Mesenchymal stem cell (in vitro differentiated cells and primary cell): ENCODE data around the gene ZHX3.
A peak's percentile ranks its signal among the peaks of the same experiment; 100 is the strongest.

ENCODE experiments used
- DNase-seq: peaks from one replicate; pipeline ENCODE4 v3.0.0-alpha.2; 2013
- H2AFZ ChIP-seq: one replicate; pipeline ENCODE4 v1.6.1; 2013; ENCODE audit warnings: low read depth, mild to moderate bottlenecking, control low read depth, inconsistent platforms, low read length, moderate library complexity
- H2AK5ac ChIP-seq: 2 replicates; pipeline ENCODE4 v1.6.1; 2013; ENCODE audit warnings: low read length, moderate library complexity, mild to moderate bottlenecking, inconsistent platforms; ENCODE audit not compliant: severe bottlenecking
- H2BK120ac ChIP-seq: one replicate; pipeline ENCODE4 v1.6.1; 2013; ENCODE audit warnings: low read depth, mild to moderate bottlenecking, inconsistent platforms, low read length, moderate library complexity
- H2BK12ac ChIP-seq, 2 experiments: one replicate each; pipeline ENCODE4 v1.6.1; 2013; ENCODE audit warnings: inconsistent platforms in 2 of 2, low read length in 2 of 2, mild to moderate bottlenecking in 2 of 2, moderate library complexity in 2 of 2, control low read depth in 1 of 2
- H2BK15ac ChIP-seq: one replicate; pipeline ENCODE4 v1.6.1; 2013; ENCODE audit warnings: mild to moderate bottlenecking, low read depth, inconsistent platforms; ENCODE audit not compliant: poor library complexity, severe bottlenecking
- H2BK5ac ChIP-seq: 2 replicates; pipeline ENCODE4 v1.6.1; 2013; ENCODE audit warnings: low read depth, mild to moderate bottlenecking, low read length, control low read depth, inconsistent platforms; ENCODE audit not compliant: poor library complexity, severe bottlenecking
- H3K14ac ChIP-seq, 2 experiments: one replicate each; pipeline ENCODE4 v1.6.1; 2013; ENCODE audit warnings: inconsistent platforms in 2 of 2, low read length in 2 of 2, control low read depth in 1 of 2, mild to moderate bottlenecking in 1 of 2, moderate library complexity in 1 of 2
- H3K18ac ChIP-seq, 2 experiments: one replicate each; pipeline ENCODE4 v1.6.1; 2013; ENCODE audit warnings: inconsistent platforms in 2 of 2, low read length in 2 of 2, control low read depth in 1 of 2, low read depth in 1 of 2, mild to moderate bottlenecking in 1 of 2
- H3K23ac ChIP-seq, 2 experiments: one replicate each; pipeline ENCODE4 v1.6.1; 2013; ENCODE audit warnings: inconsistent platforms in 2 of 2, low read length in 2 of 2, mild to moderate bottlenecking in 2 of 2, moderate library complexity in 2 of 2, control low read depth in 1 of 2
- H3K27ac ChIP-seq: 2 replicates; pipeline ENCODE4 v1.5.1; 2013; ENCODE audit warnings: mild to moderate bottlenecking, moderate library complexity, low read length, control low read depth, inconsistent platforms; ENCODE audit not compliant: poor library complexity, severe bottlenecking
- H3K27me3 ChIP-seq, 2 experiments: 2 replicates each; pipeline versions ENCODE4 v1.6.1 to v1.7.0; 2013; ENCODE audit warnings: low read length in 2 of 2, mild to moderate bottlenecking in 2 of 2, moderate library complexity in 2 of 2, control low read depth in 1 of 2, inconsistent platforms in 1 of 2; ENCODE audit not compliant: control insufficient read depth in 1 of 2, insufficient read depth in 1 of 2
- H3K36me3 ChIP-seq, 2 experiments: 2 replicates each; pipeline versions ENCODE4 v1.6.1 to v1.7.0; 2013; ENCODE audit warnings: low read length in 2 of 2, control low read depth in 1 of 2, inconsistent platforms in 1 of 2, low read depth in 1 of 2, mild to moderate bottlenecking in 1 of 2; ENCODE audit not compliant: insufficient read depth in 2 of 2, control insufficient read depth in 1 of 2
- H3K4ac ChIP-seq, 2 experiments: one replicate each; pipeline ENCODE4 v1.6.1; 2013; ENCODE audit warnings: inconsistent platforms in 2 of 2, low read length in 2 of 2, mild to moderate bottlenecking in 2 of 2, moderate library complexity in 2 of 2, control low read depth in 1 of 2, low read depth in 1 of 2
- H3K4me1 ChIP-seq: 2 replicates; pipeline ENCODE4 v1.6.1; 2013; ENCODE audit warnings: low read depth, low read length, control low read depth; ENCODE audit not compliant: control insufficient read depth, insufficient read depth
- H3K4me2 ChIP-seq: 2 replicates; pipeline ENCODE4 v1.6.1; 2013; ENCODE audit warnings: low read length, mild to moderate bottlenecking, inconsistent platforms; ENCODE audit not compliant: poor library complexity, severe bottlenecking
- H3K4me3 ChIP-seq, 2 experiments: 2 replicates each; pipeline versions ENCODE4 v1.5.1 to v1.7.0; 2013; ENCODE audit warnings: low read length in 2 of 2, mild to moderate bottlenecking in 2 of 2, control low read depth in 1 of 2, low read depth in 1 of 2; ENCODE audit not compliant: insufficient read depth in 1 of 2
- H3K79me1 ChIP-seq: replicated peaks from 2 replicates; pipeline ENCODE4 v1.6.1; 2013; ENCODE audit warnings: mild to moderate bottlenecking, control low read depth, low read length, inconsistent platforms; ENCODE audit not compliant: poor library complexity, severe bottlenecking
- H3K9ac ChIP-seq: 2 replicates; pipeline ENCODE4 v1.7.0; 2013; ENCODE audit warnings: mild to moderate bottlenecking, low read length, moderate library complexity
- H3K9me3 ChIP-seq: 2 replicates; pipeline ENCODE4 v1.7.0; 2013; ENCODE audit warnings: mild to moderate bottlenecking, low read length; ENCODE audit not compliant: control insufficient read depth
- H4K8ac ChIP-seq: one replicate; pipeline ENCODE4 v1.6.1; 2013; ENCODE audit warnings: inconsistent platforms, mild to moderate bottlenecking, low read length, moderate library complexity
- H4K91ac ChIP-seq: one replicate; pipeline ENCODE4 v1.6.1; 2013; ENCODE audit warnings: mild to moderate bottlenecking, low read length, inconsistent platforms
- WGBS: methylation state at CpG from one replicate; pipeline ENCODE4 v1.1.7; 2013; ENCODE audit warnings: mixed read lengths; 5-methylcytosine and 5-hydroxymethylcytosine counted together

Gene ZHX3

GRCh38 chr20:41214666-41215065 lies 102.9 kb downstream of the ZHX3 start:
- no peak overlapping the region for H3K27ac ChIP-seq
- no peak overlapping the region for H4K8ac ChIP-seq
- no peak overlapping the region for H4K91ac ChIP-seq
- no peak overlapping the region for H3K4me3 ChIP-seq
- DNase-seq: no peak
- H2BK5ac ChIP-seq: no peak overlapping the region
- H3K79me1 ChIP-seq: peaks cover 14% of the 10 kb centered on the region
- H3K36me3 ChIP-seq: peaks cover 0 to 3% of the 10 kb centered on the region in 2 experiments
- no peak overlapping the region for H3K18ac ChIP-seq
- no peaks in the 10 kb centered on the region for H3K27me3 ChIP-seq
- H3K4me2 ChIP-seq: no peak overlapping the region
- no peak overlapping the region for H3K14ac ChIP-seq
- H2AFZ ChIP-seq: no peak overlapping the region
- no peaks in the 10 kb centered on the region for H3K9me3 ChIP-seq
- H2BK12ac ChIP-seq: no peak overlapping the region
- no peak overlapping the region for H3K9ac ChIP-seq
- H3K4ac ChIP-seq: no peak overlapping the region
- H2AK5ac ChIP-seq: no peak overlapping the region
- no peak overlapping the region for H3K23ac ChIP-seq
- no peak overlapping the region for H2BK15ac ChIP-seq
- 100% methylated on average over 3 of the region's 3 CpGs for WGBS
- peaks cover 4% of the 10 kb centered on the region for H3K4me1 ChIP-seq
- H2BK120ac ChIP-seq: no peak overlapping the region

- H2AFZ ChIP-seq: no peak overlapping the region
- H3K9me3 ChIP-seq: no peaks in the 10 kb centered on the region
- H2AK5ac ChIP-seq: no peak overlapping the region
- H3K18ac ChIP-seq: no peak overlapping the region
- no peak overlapping the region for H4K91ac ChIP-seq
- H3K4me3 ChIP-seq: no peak overlapping the region
- H2BK12ac ChIP-seq: no peak overlapping the region
- no peak overlapping the region for H3K14ac ChIP-seq
- no peaks in the 10 kb centered on the region for H3K27me3 ChIP-seq
- no peak overlapping the region for H3K23ac ChIP-seq
- 98% methylated on average over 3 of the region's 3 CpGs for WGBS
- H3K36me3 ChIP-seq: no peaks in the 10 kb centered on the region
- H3K4me2 ChIP-seq: no peak overlapping the region
- H3K27ac ChIP-seq: no peak overlapping the region
- H2BK15ac ChIP-seq: no peak overlapping the region
- H2BK5ac ChIP-seq: no peak overlapping the region
- no peak overlapping the region for H3K9ac ChIP-seq
- DNase-seq: no peak
- H2BK120ac ChIP-seq: no peak overlapping the region
- H3K4ac ChIP-seq: no peak overlapping the region
- H4K8ac ChIP-seq: no peak overlapping the region
- peaks cover 14% of the 10 kb centered on the region for H3K79me1 ChIP-seq
- peaks cover 4% of the 10 kb centered on the region for H3K4me1 ChIP-seq
These were observed 103.3 kb downstream of the ZHX3 start for GRCh38 chr20:41214202-41214601.

- no peak overlapping the region for H3K4me2 ChIP-seq
- no peak overlapping the region for H3K4ac ChIP-seq
- no peak overlapping the region for H2BK12ac ChIP-seq
- peaks cover 14% of the 10 kb centered on the region for H3K79me1 ChIP-seq
- H2AFZ ChIP-seq: no peak overlapping the region
- no peak overlapping the region for H3K18ac ChIP-seq
- peaks cover 4% of the 10 kb centered on the region for H3K4me1 ChIP-seq
- H3K14ac ChIP-seq: no peak overlapping the region
- H3K36me3 ChIP-seq: no peaks in the 10 kb centered on the region
- H3K23ac ChIP-seq: no peak overlapping the region
- no peak overlapping the region for H2AK5ac ChIP-seq
- H3K9ac ChIP-seq: no peak overlapping the region
- no CpG with 5 or more reads among the region's 1 CpG for WGBS
- no peaks in the 10 kb centered on the region for H3K9me3 ChIP-seq
- no peaks in the 10 kb centered on the region for H3K27me3 ChIP-seq
- peak overlapping the region; percentile 26 for H3K27ac ChIP-seq
- no peak overlapping the region for H4K91ac ChIP-seq
- H2BK120ac ChIP-seq: no peak overlapping the region
- no peak overlapping the region for H2BK15ac ChIP-seq
- DNase-seq: peak; percentile 28
- H3K4me3 ChIP-seq: no peak overlapping the region
- no peak overlapping the region for H2BK5ac ChIP-seq
- H4K8ac ChIP-seq: no peak overlapping the region
These were observed 104.2 kb downstream of the ZHX3 start for GRCh38 chr20:41213150-41213820.

- no peak overlapping the region for H2BK15ac ChIP-seq
- H3K4me1 ChIP-seq: no peaks in the 10 kb centered on the region
- no peak overlapping the region for H3K4ac ChIP-seq
- H2AFZ ChIP-seq: no peak overlapping the region
- 98% methylated on average over 11 of the region's 11 CpGs for WGBS
- no peak overlapping the region for H2BK120ac ChIP-seq
- H4K8ac ChIP-seq: no peak overlapping the region
- no peak overlapping the region for H3K9ac ChIP-seq
- no peak overlapping the region for H3K27ac ChIP-seq
- DNase-seq: no peak
- H3K4me2 ChIP-seq: no peak overlapping the region
- H3K36me3 ChIP-seq: peaks cover 37 to 46% of the 10 kb centered on the region in 2 experiments
- H2AK5ac ChIP-seq: no peak overlapping the region
- no peak overlapping the region for H4K91ac ChIP-seq
- H2BK12ac ChIP-seq: no peak overlapping the region
- no peak overlapping the region for H2BK5ac ChIP-seq
- H3K4me3 ChIP-seq: no peak overlapping the region
- H3K9me3 ChIP-seq: peaks cover 3% of the 10 kb centered on the region
- H3K23ac ChIP-seq: no peak overlapping the region
- H3K27me3 ChIP-seq: no peaks in the 10 kb centered on the region
- H3K79me1 ChIP-seq: peaks cover 32% of the 10 kb centered on the region
- H3K14ac ChIP-seq: no peak overlapping the region
- H3K18ac ChIP-seq: no peak overlapping the region
These were observed 112.2 kb downstream of the ZHX3 start for GRCh38 chr20:41205313-41205712.
